Activated T-cell treated with anti-CD3 and anti-CD28 coated beads for 1 hour (primary cell): Measurements from ENCODE around the gene RFT1.
A peak's percentile ranks its signal among the peaks of the same experiment; 100 is the strongest.
"Not testable (repeated sequence)": the region's sequence is repeated elsewhere in the genome, so short reads cannot be mapped to it uniquely, and the experiment has no call there.

Source experiments
- DNase-seq: peaks from one replicate; pipeline ENCODE4 v3.0.0-alpha.2; 2020; ENCODE audit warnings: low read depth

RFT1 gene

DNA sequence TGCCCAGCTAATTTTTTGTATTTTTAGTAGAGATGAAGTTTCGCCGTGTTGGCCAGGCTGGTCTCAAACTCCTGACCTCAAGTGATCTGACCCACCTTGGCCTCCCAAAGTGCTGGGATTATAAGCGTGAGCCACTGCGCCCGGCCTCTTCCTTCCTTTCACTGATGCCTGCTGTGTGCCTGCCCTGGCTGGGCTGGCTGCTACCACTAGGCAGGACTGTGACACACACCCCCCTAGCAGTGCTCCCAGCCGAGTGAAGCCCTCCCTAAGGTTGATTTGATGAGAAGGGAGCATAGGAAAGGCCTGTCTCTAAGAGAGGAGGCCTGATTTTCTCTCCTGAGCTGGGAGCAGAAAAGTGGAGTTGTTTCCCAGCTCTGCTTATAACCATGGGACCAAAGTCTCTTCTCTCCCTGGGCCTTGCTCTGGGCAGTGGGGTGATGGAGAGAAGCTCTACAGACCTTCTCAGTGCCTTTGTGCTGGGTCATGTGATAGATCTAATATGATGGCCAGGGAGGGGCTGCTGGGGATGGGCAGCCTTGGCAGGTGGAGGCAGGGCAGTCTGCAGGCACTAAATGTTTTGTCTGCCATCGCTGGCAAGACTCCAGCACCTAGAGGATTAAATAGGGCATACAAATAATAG lies 64.3 kb downstream of the RFT1 start:
- DNase-seq, result no peak

DNA sequence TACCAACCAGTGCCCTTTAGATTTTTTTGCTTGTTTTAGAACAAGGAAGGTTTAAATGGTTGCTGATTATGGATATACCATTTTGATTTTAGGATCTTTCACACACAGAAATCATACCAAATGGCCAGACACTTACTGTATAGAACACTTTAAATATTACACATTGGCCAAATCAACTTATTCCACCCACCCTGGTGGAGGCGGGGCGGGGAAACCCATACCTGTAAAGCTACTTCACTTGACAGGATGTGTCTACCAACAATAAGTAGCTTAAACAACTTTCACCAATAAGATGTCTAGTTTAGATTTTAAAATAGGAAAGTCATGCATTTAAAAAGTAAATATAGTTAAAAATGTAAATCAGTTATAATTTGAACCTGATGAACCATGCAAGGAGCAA lies 67.3 kb downstream of the RFT1 start:
- no peak for DNase-seq

DNA sequence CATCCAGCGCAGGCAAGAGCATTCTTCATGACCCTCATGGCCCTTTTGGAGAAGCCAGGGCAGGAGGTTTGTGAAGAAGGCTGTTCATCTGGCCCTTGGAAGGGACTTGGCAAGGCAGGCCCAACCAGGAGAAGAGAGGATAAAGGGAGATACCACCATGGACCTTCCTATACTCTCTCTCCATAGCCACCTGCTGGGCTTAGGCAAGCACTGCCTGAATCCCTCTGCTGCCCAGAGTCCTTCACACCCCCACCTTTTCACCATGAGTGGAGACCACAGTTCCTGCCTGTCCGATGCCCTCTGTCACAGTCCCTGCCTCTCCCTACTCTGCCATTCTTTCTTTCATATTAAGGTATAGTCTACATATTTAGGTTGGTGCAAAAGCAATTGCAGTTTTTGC lies 73.8 kb downstream of the RFT1 start:
- DNase-seq, result no peak

DNA sequence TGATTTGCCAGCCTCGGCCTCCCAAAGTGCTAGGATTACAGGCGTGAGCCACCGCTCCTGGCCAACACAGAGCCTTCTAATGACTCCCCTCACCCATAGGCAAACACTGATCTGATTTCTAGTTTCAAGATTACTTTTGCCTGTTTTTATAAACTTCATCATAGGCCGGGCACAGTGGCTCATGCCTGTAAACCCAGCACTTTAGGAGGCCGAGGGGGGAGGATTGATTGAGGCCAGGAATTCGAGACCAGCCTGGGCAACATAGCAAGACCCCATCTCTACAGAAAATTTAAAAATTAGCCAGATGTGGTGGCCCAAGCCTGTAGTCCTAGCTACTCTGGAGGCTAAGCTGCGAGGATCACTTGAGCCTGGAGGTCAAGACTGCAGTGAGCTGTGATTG lies 76.0 kb downstream of the RFT1 start:
- not testable (repeated sequence) for DNase-seq

DNA sequence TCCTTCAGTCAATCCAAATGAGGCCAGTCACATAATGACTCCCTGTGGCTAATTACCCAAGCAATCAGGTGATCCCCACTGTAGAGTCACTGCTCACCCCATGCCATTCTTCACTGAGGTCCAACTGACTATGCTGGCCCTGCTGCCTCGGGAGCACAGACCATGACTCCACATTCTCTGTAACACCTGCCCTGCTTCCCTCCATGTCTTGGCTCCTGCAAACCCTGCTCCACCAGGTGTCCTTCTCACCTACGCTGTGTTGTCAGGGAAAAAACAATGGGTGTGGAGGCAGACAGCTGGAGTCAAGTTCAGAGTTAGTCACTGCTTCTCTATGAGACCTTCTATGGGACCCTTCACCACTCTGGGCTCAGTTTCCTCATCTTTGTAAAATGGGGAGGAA lies 78.3 kb downstream of the RFT1 start:
- DNase-seq, result no peak

DNA sequence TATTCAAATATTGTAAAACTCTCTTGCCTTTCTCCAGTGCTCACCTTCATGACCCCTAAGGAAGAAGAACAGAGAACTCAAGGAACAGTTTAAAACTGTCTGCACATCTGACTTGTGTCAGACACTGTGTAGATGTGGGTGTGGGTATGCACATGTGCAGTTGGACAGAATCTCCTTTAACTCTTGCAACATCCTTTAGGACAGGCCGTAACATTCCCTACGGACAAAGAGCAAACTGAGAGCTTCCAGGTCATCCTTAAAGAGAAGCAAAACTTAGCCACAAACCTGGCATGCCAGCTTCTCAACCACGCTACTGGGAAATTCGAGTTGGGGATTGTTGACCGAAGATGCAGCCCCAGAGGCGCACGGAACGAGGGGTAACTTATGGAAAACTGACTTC lies 80.2 kb downstream of the RFT1 start:
- DNase-seq, result no peak

DNA sequence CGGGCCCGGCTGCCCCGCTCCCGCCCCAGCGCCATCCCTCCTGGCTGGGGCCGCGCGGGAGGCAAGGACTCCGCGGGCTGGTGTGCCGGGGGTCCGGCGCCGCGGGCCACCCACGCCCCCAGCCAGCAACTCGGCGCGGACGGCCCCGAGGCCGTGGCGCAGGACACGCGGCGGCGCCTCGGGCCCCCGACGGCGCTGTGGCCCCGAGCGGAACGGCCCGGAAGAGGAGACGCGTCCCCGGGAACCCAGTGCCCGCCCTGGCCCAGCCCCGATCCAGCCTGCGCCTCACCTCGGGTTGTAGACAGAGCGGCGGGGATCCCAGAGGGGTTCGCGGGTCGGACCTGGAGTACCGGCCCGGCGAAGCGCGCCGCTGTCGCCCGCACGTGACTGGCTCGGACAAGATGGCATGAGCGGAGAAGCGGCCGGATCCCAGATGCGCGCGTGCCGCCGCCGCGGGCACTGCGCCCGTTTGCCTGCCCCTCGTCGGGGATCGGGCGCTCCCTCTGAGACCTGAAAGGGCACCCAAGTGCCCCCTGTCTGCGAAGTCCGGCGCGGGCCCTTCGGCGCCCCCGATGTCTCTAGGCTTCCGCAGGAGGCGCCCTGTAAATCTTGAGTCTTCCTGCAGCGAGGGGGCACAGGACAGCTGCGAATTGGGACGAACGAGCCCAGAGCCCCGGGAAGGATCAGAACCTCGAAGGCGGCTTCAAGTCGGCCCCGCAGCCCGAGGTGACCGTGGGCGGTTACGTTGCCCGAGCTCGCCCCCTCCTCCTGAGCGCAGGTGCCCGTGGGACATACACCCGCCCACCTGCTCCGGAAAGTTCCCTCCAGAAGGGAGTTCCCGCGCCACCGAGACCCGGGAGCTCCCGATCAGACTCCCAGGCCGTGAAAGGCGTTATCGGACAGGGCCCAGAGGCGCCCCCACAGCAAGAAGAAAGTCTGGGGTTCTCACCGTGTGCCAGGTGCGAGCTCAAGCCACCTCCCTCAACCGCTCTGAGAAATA lies 83.8 kb downstream of the RFT1 start:
- DNase-seq, result peak; percentile 50

DNA sequence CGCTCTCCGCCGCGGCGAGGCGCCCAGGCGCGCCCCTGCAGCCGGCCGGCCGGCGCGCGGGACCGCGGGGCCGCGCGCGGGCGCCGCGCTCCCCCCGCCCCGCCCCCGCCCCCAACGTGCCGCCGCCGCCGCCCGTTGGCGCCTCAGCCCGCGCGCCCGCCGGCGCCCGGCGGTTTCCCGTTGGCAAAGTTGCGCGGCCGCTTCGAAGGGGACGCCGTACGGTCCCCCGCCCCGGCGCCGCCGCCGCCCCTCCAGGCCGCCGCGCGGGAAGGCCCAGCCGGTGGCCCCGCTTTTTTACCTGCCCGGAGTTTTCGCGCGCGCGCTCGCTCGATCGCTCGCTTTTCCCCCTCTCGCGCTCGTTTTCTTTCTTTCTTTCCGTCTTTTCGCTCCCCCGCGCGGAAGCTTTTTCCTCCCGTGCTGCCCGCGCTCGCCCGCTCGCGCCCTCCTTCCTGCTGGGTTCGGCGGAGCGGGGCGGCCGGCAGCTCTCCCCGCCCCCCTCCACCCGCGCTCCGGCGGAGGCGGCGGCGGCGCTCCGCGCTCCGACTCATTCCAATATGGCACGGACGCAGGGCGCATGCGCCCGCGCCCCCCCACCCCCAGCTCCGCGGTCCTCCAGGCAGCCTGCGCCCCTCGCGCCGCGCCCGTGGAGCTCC lies 84.6 kb downstream of the RFT1 start, which contains the start of gene SFMBT1:
TSS of gene SFMBT1 (minus strand) at position 556 of the 653 bp plus-strand sequence. CDS start 76,945 bp downstream, outside the sequence.
- DNase-seq, result peak; percentile 66

DNA sequence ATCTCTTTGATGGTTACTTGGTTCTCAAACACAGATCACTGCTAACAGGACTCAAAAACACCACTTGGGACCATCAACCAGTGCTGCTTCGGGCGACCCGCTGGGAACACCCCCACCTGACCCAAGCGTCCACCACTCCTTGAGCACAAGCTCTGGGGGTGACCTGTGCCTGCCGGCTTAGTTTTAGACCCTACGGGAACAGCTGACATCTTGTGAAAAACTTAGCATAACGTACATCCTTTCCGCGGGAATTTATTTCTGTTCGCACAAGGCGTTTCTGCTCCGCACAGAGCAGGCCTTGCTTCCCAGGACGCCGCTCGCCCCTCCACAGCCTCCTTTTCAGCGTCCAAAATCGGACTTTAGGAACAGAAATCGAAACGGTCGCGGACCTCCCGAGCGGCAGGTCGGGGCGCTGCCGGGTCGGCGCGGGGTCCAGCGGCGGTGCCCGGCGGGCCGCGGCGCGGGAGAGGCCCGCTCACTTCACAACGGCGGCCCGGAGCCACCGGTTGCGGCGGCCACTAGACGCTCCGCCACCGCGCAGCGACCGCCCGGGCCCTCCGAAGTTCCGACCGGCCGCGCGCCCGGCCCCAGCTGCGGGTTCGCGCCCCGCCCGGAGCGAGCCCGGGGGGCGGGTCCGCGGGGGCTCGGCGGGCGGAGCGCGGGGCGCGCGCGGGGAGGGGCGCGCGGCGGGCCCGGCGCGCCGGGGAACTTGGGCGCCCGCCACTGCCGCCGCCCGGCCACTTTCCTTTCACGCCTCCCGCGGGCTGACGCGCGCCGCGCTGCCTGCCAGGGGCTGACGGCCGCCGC lies 85.3 kb downstream of the RFT1 start:
- DNase-seq, result peak; percentile 52

DNA sequence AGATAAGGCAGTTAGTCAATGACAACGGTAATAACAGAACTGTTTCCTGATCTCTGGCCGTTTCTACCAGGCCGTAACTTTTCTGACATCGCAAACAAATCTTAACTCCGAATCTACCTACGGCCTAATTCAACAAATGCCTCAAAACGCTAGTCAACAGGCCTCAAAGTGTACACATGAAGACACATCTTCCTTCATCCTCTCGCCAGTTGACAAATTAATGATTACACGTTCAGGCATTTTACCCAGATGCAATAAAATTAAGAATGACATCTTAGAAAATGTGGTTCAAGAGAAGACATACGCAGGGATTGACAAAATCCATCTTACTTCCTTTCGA lies 85.9 kb downstream of the RFT1 start:
- no peak for DNase-seq

DNA sequence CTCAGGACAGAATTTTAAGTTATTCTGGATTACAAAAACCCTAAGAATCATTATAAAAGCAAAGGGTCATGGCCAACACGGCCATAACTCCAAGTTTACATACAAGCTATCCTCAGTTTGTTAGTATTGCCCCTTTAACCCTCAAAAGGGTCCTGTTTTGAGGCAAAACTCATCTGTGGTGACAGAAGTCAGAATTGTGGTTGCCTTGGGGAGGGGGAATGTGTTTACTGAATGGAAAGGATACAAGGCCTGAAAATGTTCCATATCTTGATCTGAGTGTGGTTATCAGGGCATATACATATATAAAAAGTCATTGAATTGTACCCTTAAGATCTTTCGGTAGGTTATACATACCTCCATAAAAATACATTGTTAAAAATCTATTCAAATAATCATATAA lies 86.5 kb downstream of the RFT1 start:
- no peak for DNase-seq

DNA sequence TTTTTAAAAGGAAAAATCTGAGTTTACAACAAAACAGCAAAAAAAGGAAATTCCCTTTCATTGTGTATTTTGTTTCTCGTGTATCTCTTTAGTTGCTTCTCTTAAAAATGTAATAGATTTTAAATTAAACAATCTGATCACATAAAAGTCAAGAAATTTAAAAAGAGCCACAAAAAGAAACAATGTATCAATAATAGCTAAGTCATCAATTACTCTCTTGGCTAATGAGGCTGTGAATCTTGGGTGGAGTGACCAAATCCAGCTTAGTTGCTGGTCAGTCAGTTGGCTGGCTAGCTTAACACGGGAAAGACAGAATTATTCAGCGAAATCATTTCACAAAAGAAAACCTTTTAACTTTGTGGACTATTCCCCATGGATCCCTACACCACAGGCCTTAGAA lies 87.6 kb downstream of the RFT1 start:
- DNase-seq, result no peak

DNA sequence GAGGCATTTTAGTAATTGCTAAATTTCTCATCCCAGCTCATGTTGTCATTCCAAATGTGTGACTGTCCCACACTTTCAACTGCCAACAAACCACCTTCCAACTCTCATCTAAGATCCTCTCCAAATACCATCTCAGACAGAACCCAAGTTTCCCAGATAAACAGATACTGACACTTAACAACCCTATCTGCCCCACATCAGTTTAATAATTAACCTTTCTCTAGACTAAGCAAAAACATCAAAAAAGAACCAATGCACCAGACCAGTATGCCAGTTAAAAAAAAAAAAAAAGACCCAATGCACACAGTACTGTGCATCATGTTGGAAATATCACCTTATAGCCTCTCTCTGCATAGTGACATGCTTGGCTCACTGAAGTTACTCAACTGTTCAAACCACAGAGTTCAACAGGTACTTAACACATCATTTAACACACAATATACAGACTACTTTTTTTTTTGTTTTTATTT lies 89.8 kb downstream of the RFT1 start:
- no peak for DNase-seq

DNA sequence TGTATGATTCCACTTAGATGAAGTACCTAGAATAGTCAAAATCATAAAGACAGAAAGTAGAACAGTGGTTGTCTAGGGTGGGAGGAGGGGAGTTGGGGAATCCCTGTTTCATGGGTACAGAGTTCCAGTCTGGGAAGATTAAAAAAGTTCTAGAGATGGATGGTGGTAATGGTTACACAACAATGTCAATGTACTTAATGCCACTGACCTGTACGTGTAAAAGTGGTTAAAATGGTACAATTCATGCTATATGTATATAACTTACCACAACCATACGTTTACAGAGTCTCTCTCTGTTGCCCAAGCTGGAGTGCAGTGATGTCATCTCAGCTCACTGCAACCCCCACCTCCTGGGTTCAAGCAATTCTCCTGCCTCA lies 90.9 kb downstream of the RFT1 start:
- DNase-seq, result no peak

DNA sequence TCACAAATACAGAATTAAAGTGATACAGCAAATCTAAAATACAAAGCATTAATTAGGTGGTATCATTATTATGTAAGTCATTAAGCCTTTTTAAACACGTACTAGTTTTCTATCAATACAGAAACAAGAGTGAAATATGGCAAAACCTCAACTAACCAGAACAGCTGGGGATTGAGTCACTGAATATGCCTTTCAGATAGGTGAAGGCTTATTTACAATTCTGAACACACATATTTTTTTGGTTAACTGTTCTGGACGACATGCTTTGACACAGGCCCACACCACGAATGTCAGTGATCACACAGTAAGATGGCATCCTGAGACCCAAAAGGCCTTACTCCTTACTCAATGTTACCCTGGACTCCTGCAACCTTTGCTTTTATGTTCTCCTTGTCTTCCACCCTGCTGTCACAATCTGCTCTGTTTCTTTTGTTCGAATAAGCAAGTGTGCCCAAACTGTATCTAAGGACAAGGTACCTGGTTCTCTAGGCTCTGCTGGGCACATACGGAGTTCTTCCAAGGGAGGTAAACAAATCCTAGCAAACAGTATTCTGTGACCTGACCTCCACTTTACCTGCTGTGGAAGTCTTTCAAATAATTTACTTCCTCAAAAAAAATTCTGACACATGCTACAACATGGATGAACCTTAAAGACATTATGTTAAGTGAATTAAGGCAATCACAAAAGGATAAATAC lies 91.4 kb downstream of the RFT1 start:
- DNase-seq, result no peak
